Activated CD8-positive, alpha-beta T cell treated with anti-CD3 and anti-CD28 coated beads, Interleukin-2, amount 10 ng/mL, durations not matched to agents 7 days and 5 days (primary cell): Measurements from ENCODE around the gene NES. TPM values are rescaled to one million over a fixed set of nuclear protein-coding genes. Genes with fewer than 3 reads are reported as not detected.

Source experiments
- total RNA-seq, 2 experiments: library from RNA; stranded (reverse); gene quantifications; one replicate each; pipeline ENCODE4 v1.2.3, GENCODE V29; 2021

The NES gene
- total RNA-seq, 2 experiments from 2014 or later: not detected

Other genes starting within 250 kb of the NES start
- 10 to 100 TPM; 34.8 to 40.1 TPM for gene MEF2D, start 176.6 kb downstream of the NES start, total RNA-seq
- 10 to 100 TPM; 28.6 to 31.0 TPM for gene IQGAP3, start 104.8 kb downstream of the NES start, total RNA-seq
- gene TTC24, start 97.7 kb downstream of the NES start, total RNA-seq: 10 to 100 TPM; 18.6 to 19.7 TPM
- 10 to 100 TPM; 54.3 to 60.3 TPM for gene NAXE, start 85.6 kb downstream of the NES start, total RNA-seq
- gene GPATCH4, start 75.9 kb downstream of the NES start, total RNA-seq: 10 to 100 TPM; 43.9 to 44.7 TPM
- not detected for gene HAPLN2, start 58.0 kb downstream of the NES start, total RNA-seq
- not detected for gene BCAN, start 35.3 kb downstream of the NES start, total RNA-seq
- gene CRABP2, start 28.2 kb upstream of the NES start, total RNA-seq: 1 to 10 TPM; 1.3 to 1.9 TPM
- gene METTL25B, start 51.1 kb upstream of the NES start, total RNA-seq: 10 to 100 TPM; 30.0 to 34.0 TPM
- gene ISG20L2, start 51.4 kb upstream of the NES start, total RNA-seq: 10 to 100 TPM; 56.3 to 58.8 TPM
- 10 to 100 TPM; 59.8 to 62.6 TPM for gene MRPL24, start 63.7 kb upstream of the NES start, total RNA-seq
- 100 to 1,000 TPM; 261 to 264 TPM for gene HDGF, start 74.3 kb upstream of the NES start, total RNA-seq
- 10 to 100 TPM; 71.9 to 75.5 TPM for gene PRCC, start 90.1 kb upstream of the NES start, total RNA-seq
- gene SH2D2A, start 139.4 kb upstream of the NES start, total RNA-seq: 10 to 100 TPM; 84.0 to 86.7 TPM
- gene INSRR, start 181.7 kb upstream of the NES start, total RNA-seq: under 1 TPM; 0.21 TPM
- gene NTRK1, start 183.5 kb upstream of the NES start, total RNA-seq: 1 to 10 TPM; 9.9 TPM
- gene PEAR1, start 216.3 kb upstream of the NES start, total RNA-seq: under 1 TPM; 0.21 to 0.40 TPM
- not detected for gene LRRC71, start 243.2 kb upstream of the NES start, total RNA-seq